ENCODE data around the gene ITPR2.
A peak's percentile ranks its signal among the peaks of the same experiment; 100 is the strongest.
"Not testable (repeated sequence)": the region's sequence is repeated elsewhere in the genome, so short reads cannot be mapped to it uniquely, and the experiment has no call there.

ITPR2 gene

GRCh38 chr12:26614011-26614616, 218.9 kb downstream of the ITPR2 start:
- DNase-seq = peak; percentile 12

DNA sequence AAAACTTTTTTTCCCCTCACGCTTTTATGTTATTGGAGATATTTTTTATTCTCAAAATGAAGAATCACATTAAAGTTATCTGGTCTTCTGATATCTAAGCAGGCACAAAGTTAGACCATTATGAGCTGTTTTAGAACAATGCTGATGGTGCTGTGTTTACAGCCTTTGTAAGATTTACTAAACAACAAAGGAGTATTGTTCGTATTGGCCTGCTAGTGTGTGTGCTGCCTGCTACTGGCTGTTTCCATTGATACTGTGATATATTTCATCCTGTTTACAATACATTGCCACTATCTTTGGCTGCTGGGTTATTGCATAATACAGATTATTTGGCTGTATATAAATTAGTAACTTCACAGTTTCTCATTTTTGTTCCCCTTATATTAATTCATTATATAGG, 220.8 kb downstream of the ITPR2 start:
- DNase-seq = no peak

- no peak for DNase-seq
Observed at GRCh38 chr12:26611598-26611997, 221.4 kb downstream of the ITPR2 start.

DNA sequence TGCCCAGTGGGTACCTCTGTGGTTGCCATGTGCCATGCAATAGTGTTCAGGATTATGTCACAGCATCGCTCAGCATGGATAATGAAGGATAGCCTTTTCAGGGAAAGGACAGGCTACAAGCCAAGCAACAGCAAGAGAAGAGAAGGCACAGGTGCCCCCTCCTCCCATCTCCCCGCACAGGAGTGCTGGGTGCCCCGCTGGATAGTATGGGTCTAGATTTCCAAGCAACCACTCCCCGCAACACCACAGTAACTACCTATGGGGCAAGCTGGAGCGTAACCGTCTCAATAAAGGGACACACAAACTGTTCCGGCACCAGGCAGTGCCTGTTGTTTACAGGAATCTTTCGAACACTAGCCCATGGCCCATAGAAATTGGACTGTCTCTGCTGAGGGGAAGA, 222.2 kb downstream of the ITPR2 start:
- DNase-seq = no peak

DNA sequence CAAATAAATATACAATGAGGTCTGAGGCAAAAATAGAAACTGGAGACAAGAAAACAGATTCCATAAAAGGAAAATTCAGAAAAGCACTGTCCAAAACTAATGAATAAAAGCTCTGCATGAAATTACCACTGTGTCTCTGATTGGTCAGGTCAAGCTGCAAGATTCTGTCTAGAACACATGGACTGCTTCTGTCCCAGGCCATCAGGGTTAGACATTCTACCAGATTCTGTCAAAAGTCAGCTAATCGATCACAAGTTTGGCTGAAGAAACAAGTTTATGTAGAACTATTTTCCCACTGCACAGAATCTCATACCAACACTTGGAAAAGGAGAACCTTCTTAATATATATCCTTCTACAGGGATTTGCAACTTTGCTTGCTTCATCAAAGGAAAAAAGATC, 223.0 kb downstream of the ITPR2 start:
- no peak for DNase-seq

DNA sequence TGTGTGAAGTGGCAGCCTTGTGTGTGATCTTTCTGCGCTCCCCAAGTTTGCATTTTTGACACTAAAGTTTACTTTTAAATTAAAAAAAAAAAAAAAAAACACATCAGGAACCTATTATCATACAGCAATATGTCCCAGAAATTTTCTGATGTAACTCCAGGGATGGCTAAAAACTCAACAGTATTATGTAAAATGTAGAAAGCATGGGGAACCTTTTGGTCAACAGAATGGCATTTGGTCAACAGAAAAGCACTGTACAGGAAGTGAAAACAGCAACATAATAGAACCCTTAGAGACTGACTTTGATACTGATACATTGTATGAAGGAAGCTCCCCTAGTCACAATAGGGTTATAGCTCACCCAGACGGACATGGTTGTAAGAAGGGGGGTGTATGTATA, 224.3 kb downstream of the ITPR2 start:
- DNase-seq = no peak

- no peak for DNase-seq
Observed at GRCh38 chr12:26608273-26608672, 224.7 kb downstream of the ITPR2 start.

- DNase-seq = no peak
Observed at GRCh38 chr12:26606911-26607310, 226.1 kb downstream of the ITPR2 start.

GRCh38 chr12:26604813-26605212, 228.2 kb downstream of the ITPR2 start:
- not testable (repeated sequence) for DNase-seq

- DNase-seq = no peak
Observed at GRCh38 chr12:26599096-26599695, 233.8 kb downstream of the ITPR2 start.

DNA sequence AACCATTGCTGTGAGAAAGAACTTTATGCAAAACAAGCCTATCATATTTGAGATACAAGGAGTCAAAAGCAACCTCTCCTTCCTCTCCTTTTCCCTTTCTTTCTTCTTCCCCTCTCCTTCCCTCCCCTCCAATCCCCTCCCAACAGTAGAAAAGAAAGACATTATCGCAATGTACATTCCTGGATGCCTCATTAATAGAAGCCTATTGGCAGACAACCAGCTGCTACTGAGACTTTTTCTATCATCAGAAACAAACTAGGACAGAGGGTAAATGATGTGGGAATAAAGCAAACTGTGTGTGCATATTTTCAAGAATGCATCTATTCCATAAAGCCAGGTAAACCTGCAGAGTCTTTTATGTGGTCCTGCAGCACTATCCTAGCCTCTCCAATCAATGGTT, 237.2 kb downstream of the ITPR2 start:
- no peak for DNase-seq

- DNase-seq = no peak
Observed at GRCh38 chr12:26580619-26581018, 252.4 kb downstream of the ITPR2 start.

- DNase-seq = no peak
Observed at GRCh38 chr12:26576266-26576665, 256.7 kb downstream of the ITPR2 start.

- no peak for DNase-seq
Observed at GRCh38 chr12:26573225-26573909, 259.6 kb downstream of the ITPR2 start.

DNA sequence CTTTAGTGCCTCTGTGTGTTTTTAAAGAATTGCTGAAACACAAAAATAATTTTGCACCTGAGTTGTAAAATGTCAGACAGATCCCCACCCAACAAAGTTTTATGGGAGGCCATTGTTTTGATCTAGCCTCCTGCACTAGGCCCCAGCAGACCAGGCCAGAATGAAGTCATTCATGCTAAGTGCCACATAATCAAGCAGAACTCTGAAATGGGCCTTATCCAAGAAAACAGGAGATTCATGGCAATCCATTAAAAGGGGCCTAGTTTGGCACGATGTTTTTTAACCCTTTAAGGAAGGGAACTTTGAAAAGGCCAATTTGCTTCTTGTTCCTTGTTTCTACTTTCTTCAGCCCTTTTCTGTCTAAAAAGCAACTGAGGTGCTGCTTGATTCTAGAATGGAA, 260.9 kb downstream of the ITPR2 start:
- no peak for DNase-seq

DNA sequence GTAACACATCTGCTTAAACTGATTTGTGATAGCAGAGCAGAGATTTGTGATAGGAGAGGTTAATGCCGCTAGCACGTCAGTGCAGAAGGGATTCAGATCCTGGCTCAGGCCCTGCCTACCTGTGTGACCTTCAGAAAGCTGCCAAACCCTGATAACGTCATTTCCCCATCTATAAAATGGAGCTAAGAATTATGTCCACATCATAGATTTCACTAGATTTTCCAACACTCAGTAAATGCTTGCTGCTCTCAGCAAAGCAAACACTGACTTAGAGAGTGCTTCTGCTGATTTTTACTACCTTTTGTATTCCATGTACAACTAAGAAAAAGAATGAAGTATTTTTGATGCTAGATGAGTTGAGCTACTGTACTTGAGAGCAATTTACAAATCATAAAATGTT, 261.4 kb downstream of the ITPR2 start:
- no peak for DNase-seq

DNA sequence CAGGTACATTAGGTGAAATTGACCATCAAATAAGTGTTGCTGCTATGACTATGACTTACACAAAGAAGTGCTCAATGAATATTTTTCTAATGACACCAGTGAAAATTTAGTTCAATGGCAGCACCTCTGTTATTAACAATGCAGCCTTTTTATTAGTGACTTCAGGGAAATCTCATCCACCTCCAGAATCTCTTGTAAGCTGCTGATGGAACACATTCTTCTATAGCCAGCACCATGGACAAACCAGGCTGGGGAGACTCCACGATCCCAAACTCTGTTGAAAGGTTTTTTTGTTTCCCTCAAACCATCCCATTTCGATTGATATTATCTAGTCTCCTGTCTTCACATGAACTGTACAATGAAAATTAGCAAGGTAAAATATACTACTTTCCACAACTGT, 265.9 kb downstream of the ITPR2 start:
- no peak for DNase-seq

GRCh38 chr12:26566675-26567074, 266.3 kb downstream of the ITPR2 start:
- no peak for DNase-seq

DNA sequence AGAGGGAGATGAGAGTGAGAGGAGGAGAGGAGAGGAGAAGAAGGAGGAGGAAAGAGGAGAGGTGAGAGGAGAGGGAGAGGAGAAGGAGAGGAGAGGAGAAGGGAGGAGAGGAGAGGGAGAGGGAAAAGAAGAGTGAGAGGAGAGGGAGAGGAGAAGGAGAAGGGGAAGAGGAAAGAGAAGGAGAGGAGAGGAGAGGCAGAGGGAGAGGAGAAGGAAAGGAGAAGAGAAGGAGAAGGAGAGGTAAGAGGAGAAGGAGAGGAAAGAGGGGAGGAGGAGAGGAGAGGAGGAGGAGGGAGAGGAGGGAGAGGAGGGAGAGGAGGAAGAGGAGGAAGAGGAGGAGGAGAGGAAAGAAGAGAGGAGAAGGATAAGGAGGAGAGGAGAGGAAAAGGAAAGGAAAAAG, 266.8 kb downstream of the ITPR2 start:
- DNase-seq = no peak

- no peak for DNase-seq
Observed at GRCh38 chr12:26564391-26564790, 268.6 kb downstream of the ITPR2 start.

- DNase-seq = no peak
Observed at GRCh38 chr12:26563552-26563951, 269.4 kb downstream of the ITPR2 start.

- DNase-seq = no peak
Observed at GRCh38 chr12:26557326-26557725, 275.7 kb downstream of the ITPR2 start.

GRCh38 chr12:26556916-26557315, 276.1 kb downstream of the ITPR2 start:
- no peak for DNase-seq

DNA sequence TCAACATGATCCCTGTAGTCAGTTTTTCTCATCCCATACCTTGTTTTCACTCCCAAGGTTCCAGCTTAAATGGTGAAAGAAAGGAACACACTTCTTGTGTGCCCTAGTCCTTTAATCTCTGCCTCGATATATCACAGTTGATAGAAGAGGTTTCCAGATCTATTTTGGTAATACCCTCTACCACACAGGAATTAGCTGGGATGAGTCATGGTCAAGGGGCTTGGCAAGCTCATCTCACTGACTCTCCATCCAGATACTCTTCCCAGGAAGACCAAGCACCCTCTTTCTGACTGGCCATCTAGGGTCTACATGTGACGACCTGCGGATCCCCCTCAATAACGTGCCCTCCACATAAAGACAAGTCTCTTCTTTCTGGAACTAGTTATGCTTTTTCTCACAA, 277.9 kb downstream of the ITPR2 start:
- DNase-seq = no peak

DNA sequence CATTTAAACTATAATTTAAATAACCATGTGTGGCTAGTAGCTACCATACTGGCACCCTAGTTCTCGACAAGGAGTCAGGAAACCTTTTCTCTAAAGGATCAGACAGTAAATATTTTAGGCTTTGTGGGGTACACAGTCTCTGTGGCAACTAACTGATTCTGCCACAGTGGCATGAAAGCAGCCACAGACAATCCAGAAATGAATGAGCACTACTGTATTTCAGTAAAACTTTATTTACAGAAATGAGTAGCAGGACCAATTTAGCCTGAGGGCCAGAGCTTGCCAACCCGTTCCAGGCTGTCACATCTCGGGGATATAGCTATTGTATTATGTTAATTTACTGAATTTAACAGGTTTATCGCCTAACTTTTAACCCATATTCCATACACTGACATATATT, 278.7 kb downstream of the ITPR2 start:
- DNase-seq = no peak

All from NCI-H748 treated with DMSO at 0.1 percent for 48 hours (cell line).